Measurements from ENCODE around the gene ZBP1.

Gene ZBP1

GRCh38 chr20:57666834-57667157, 46.6 kb upstream of the ZBP1 start:
- Histone ChIP-seq H3K9me3 (replicated peaks in 1 of 2; ENCODE audit: control insufficient read depth in 2 of 2, insufficient read depth in 1 of 2, low read depth in 1 of 2, low read length in 2 of 2) (no peaks in the 10 kb centered on the region), H3K14ac (ENCODE audit: low read length) (no peak overlapping the region), H3K4me1 (ENCODE audit: control insufficient read depth in 2 of 2, insufficient read depth in 1 of 2, low read depth in 1 of 2, low read length in 2 of 2) (no peaks in the 10 kb centered on the region), H3K27me3 (ENCODE audit: control insufficient read depth in 3 of 3, insufficient read depth in 3 of 3, low read depth in 1 of 3, low read length in 3 of 3) (no peaks in the 10 kb centered on the region), H3K36me3 (replicated peaks in 1 of 2; ENCODE audit: control insufficient read depth in 2 of 2, insufficient read depth in 2 of 2, low read length in 2 of 2) (no peaks in the 10 kb centered on the region), H3K79me1 (ENCODE audit: low read depth, low read length) (no peaks in the 10 kb centered on the region), H3K4ac (ENCODE audit: low read length) (no peak overlapping the region), H3K4me3 (ENCODE audit: low read length in 2 of 2) (no peak overlapping the region), H4K91ac (ENCODE audit: low read depth, low read length, poor library complexity) (no peak overlapping the region), H2BK5ac (ENCODE audit: low read length) (no peak overlapping the region), H3K23ac (ENCODE audit: low read depth, low read length, poor library complexity) (no peak overlapping the region), H3K4me2 (ENCODE audit: insufficient read depth, low read length, poor library complexity, severe bottlenecking) (no peak overlapping the region), H3K18ac (ENCODE audit: low read length) (no peak overlapping the region), H2AK5ac (ENCODE audit: low read depth, low read length) (no peak overlapping the region), H2BK120ac (ENCODE audit: low read depth, low read length) (peak overlapping the region; percentile 27), H3K27ac (replicated peaks; ENCODE audit: low read length) (no peak overlapping the region), H2BK12ac (ENCODE audit: low read length) (no peak overlapping the region), H2AFZ (ENCODE audit: low read length) (no peak overlapping the region), H2BK15ac (ENCODE audit: low read length) (no peak overlapping the region), H3K9ac (ENCODE audit: low read depth, low read length, poor library complexity) (no peak overlapping the region), H4K8ac (ENCODE audit: low read depth, low read length) (no peak overlapping the region)
- DNase-seq (ENCODE audit: low spot score): no peak
- WGBS, 2 donors (ENCODE audit: extremely low coverage in 2 of 2, insufficient read length in 2 of 2, insufficient replicate concordance in 1 of 2): no CpG with 5 or more reads among the region's 13 CpGs

GRCh38 chr20:57666106-57666833, 46.0 kb upstream of the ZBP1 start:
- Histone ChIP-seq H4K91ac (ENCODE audit: low read depth, low read length, poor library complexity) (no peak overlapping the region), H3K9me3 (replicated peaks in 1 of 2; ENCODE audit: control insufficient read depth in 2 of 2, insufficient read depth in 1 of 2, low read depth in 1 of 2, low read length in 2 of 2) (no peaks in the 10 kb centered on the region), H2BK12ac (ENCODE audit: low read length) (no peak overlapping the region), H3K79me1 (ENCODE audit: low read depth, low read length) (no peaks in the 10 kb centered on the region), H3K4me2 (ENCODE audit: insufficient read depth, low read length, poor library complexity, severe bottlenecking) (no peak overlapping the region), H2BK15ac (ENCODE audit: low read length) (peak overlapping the region; percentile 37), H3K27me3 (ENCODE audit: control insufficient read depth in 3 of 3, insufficient read depth in 3 of 3, low read depth in 1 of 3, low read length in 3 of 3) (no peaks in the 10 kb centered on the region), H4K8ac (ENCODE audit: low read depth, low read length) (no peak overlapping the region), H3K23ac (ENCODE audit: low read depth, low read length, poor library complexity) (no peak overlapping the region), H2AFZ (ENCODE audit: low read length) (no peak overlapping the region), H2AK5ac (ENCODE audit: low read depth, low read length) (peak overlapping the region; percentile 88), H3K14ac (ENCODE audit: low read length) (no peak overlapping the region), H3K4ac (ENCODE audit: low read length) (no peak overlapping the region), H3K9ac (ENCODE audit: low read depth, low read length, poor library complexity) (no peak overlapping the region), H2BK120ac (ENCODE audit: low read depth, low read length) (peak overlapping the region; percentile 87), H3K4me3 (ENCODE audit: low read length in 2 of 2) (no peak overlapping the region), H3K4me1 (ENCODE audit: control insufficient read depth in 2 of 2, insufficient read depth in 1 of 2, low read depth in 1 of 2, low read length in 2 of 2) (no peaks in the 10 kb centered on the region), H3K18ac (ENCODE audit: low read length) (no peak overlapping the region), H3K27ac (replicated peaks; ENCODE audit: low read length) (no peak overlapping the region), H3K36me3 (replicated peaks in 1 of 2; ENCODE audit: control insufficient read depth in 2 of 2, insufficient read depth in 2 of 2, low read length in 2 of 2) (no peaks in the 10 kb centered on the region), H2BK5ac (ENCODE audit: low read length) (no peak overlapping the region)
- no CpG with 5 or more reads among the region's 21 CpGs for whole genome bisulfite sequencing, 2 donors (ENCODE audit: extremely low coverage in 2 of 2, insufficient read length in 2 of 2, insufficient replicate concordance in 1 of 2)
- no peak for DNase-seq (ENCODE audit: low spot score)

GRCh38 chr20:57665589-57665971, 45.4 kb upstream of the ZBP1 start:
- no CpG with 5 or more reads among the region's 8 CpGs for WGBS, 2 donors (ENCODE audit: extremely low coverage in 2 of 2, insufficient read length in 2 of 2, insufficient replicate concordance in 1 of 2)
- Histone ChIP-seq H3K4me3 (ENCODE audit: low read length in 2 of 2) (no peak overlapping the region), H2BK15ac (ENCODE audit: low read length) (no peak overlapping the region), H3K4me2 (ENCODE audit: insufficient read depth, low read length, poor library complexity, severe bottlenecking) (no peak overlapping the region), H3K27ac (replicated peaks; ENCODE audit: low read length) (no peak overlapping the region), H3K36me3 (replicated peaks in 1 of 2; ENCODE audit: control insufficient read depth in 2 of 2, insufficient read depth in 2 of 2, low read length in 2 of 2) (no peaks in the 10 kb centered on the region), H2BK12ac (ENCODE audit: low read length) (no peak overlapping the region), H3K14ac (ENCODE audit: low read length) (no peak overlapping the region), H3K27me3 (ENCODE audit: control insufficient read depth in 3 of 3, insufficient read depth in 3 of 3, low read depth in 1 of 3, low read length in 3 of 3) (no peaks in the 10 kb centered on the region), H3K23ac (ENCODE audit: low read depth, low read length, poor library complexity) (no peak overlapping the region), H4K91ac (ENCODE audit: low read depth, low read length, poor library complexity) (no peak overlapping the region), H3K9ac (ENCODE audit: low read depth, low read length, poor library complexity) (peak overlapping the region; percentile 22), H2AK5ac (ENCODE audit: low read depth, low read length) (no peak overlapping the region), H3K18ac (ENCODE audit: low read length) (no peak overlapping the region), H2BK120ac (ENCODE audit: low read depth, low read length) (no peak overlapping the region), H3K4me1 (ENCODE audit: control insufficient read depth in 2 of 2, insufficient read depth in 1 of 2, low read depth in 1 of 2, low read length in 2 of 2) (no peaks in the 10 kb centered on the region), H3K79me1 (ENCODE audit: low read depth, low read length) (no peaks in the 10 kb centered on the region), H2BK5ac (ENCODE audit: low read length) (no peak overlapping the region), H2AFZ (ENCODE audit: low read length) (no peak overlapping the region), H3K9me3 (replicated peaks in 1 of 2; ENCODE audit: control insufficient read depth in 2 of 2, insufficient read depth in 1 of 2, low read depth in 1 of 2, low read length in 2 of 2) (no peaks in the 10 kb centered on the region), H3K4ac (ENCODE audit: low read length) (no peak overlapping the region), H4K8ac (ENCODE audit: low read depth, low read length) (no peak overlapping the region)
- DNase-seq (ENCODE audit: low spot score): no peak

- no CpG with 5 or more reads among the region's 14 CpGs for WGBS, 2 donors (ENCODE audit: extremely low coverage in 2 of 2, insufficient read length in 2 of 2, insufficient replicate concordance in 1 of 2)
- no peak overlapping the region for H2BK15ac ChIP-seq (ENCODE audit: low read length)
Observed at GRCh38 chr20:57664924-57665588, 44.8 kb upstream of the ZBP1 start.

More at GRCh38 chr20:57664924-57665588, 44.8 kb upstream of the ZBP1 start:
- no peak for DNase-seq (ENCODE audit: low spot score)
- Histone ChIP-seq H3K79me1 (ENCODE audit: low read depth, low read length) (no peaks in the 10 kb centered on the region), H3K27ac (replicated peaks; ENCODE audit: low read length) (no peak overlapping the region), H3K14ac (ENCODE audit: low read length) (no peak overlapping the region), H2BK5ac (ENCODE audit: low read length) (no peak overlapping the region), H2BK12ac (ENCODE audit: low read length) (no peak overlapping the region), H3K9me3 (replicated peaks in 1 of 2; ENCODE audit: control insufficient read depth in 2 of 2, insufficient read depth in 1 of 2, low read depth in 1 of 2, low read length in 2 of 2) (no peaks in the 10 kb centered on the region), H3K4me3 (ENCODE audit: low read length in 2 of 2) (no peak overlapping the region), H3K4ac (ENCODE audit: low read length) (no peak overlapping the region), H2AFZ (ENCODE audit: low read length) (no peak overlapping the region), H3K18ac (ENCODE audit: low read length) (peak overlapping the region; percentile 24), H3K4me2 (ENCODE audit: insufficient read depth, low read length, poor library complexity, severe bottlenecking) (no peak overlapping the region), H3K23ac (ENCODE audit: low read depth, low read length, poor library complexity) (no peak overlapping the region), H4K91ac (ENCODE audit: low read depth, low read length, poor library complexity) (peak overlapping the region; percentile 53), H3K27me3 (ENCODE audit: control insufficient read depth in 3 of 3, insufficient read depth in 3 of 3, low read depth in 1 of 3, low read length in 3 of 3) (no peaks in the 10 kb centered on the region), H3K4me1 (ENCODE audit: control insufficient read depth in 2 of 2, insufficient read depth in 1 of 2, low read depth in 1 of 2, low read length in 2 of 2) (no peaks in the 10 kb centered on the region), H3K9ac (ENCODE audit: low read depth, low read length, poor library complexity) (no peak overlapping the region), H2BK120ac (ENCODE audit: low read depth, low read length) (no peak overlapping the region), H2AK5ac (ENCODE audit: low read depth, low read length) (no peak overlapping the region), H3K36me3 (replicated peaks in 1 of 2; ENCODE audit: control insufficient read depth in 2 of 2, insufficient read depth in 2 of 2, low read length in 2 of 2) (no peaks in the 10 kb centered on the region), H4K8ac (ENCODE audit: low read depth, low read length) (no peak overlapping the region)

Measured in neuronal stem cell (in vitro differentiated cells).